Activated T-helper 2 cell treated with anti-CD3 and anti-CD28 coated beads, Interferon-gamma antibody, Interleukin-2, Interleukin-4, amounts not matched to agents 10 μg/mL and 5 μg/mL and 100 μg/mL, durations not matched to agents 14 hours and 24 hours and 36 hours (primary cell): Measurements from ENCODE around the gene LINC01488. TPM values are rescaled to one million over a fixed set of nuclear protein-coding genes. Genes with fewer than 3 reads are reported as not detected.

Source experiments
- DNase-seq: peaks from one replicate; pipeline ENCODE4 v3.0.0; 2021; ENCODE audit warnings: low spot score
- H3K27ac Mint-ChIP-seq: one replicate; pipeline ENCODE4 v1.8.0; 2021; ENCODE audit warnings: mixed read lengths
- H3K27me3 Mint-ChIP-seq: one replicate; pipeline ENCODE4 v1.8.0; 2021; ENCODE audit warnings: low read depth, mixed read lengths
- H3K36me3 Mint-ChIP-seq: one replicate; pipeline ENCODE4 v1.8.0; 2021; ENCODE audit warnings: low read depth, mixed read lengths
- H3K4me1 Mint-ChIP-seq: one replicate; pipeline ENCODE4 v1.8.0; 2021; ENCODE audit warnings: low read depth, mixed read lengths
- H3K4me3 Mint-ChIP-seq: one replicate; pipeline ENCODE4 v1.8.0; 2021; ENCODE audit warnings: low read depth, mild to moderate bottlenecking, moderate library complexity, mixed read lengths
- H3K9me3 Mint-ChIP-seq: one replicate; pipeline ENCODE4 v1.8.0; 2021; ENCODE audit warnings: mixed read lengths
- intact Hi-C: fragments of 100-400 bp; cut with micrococcal nuclease; formaldehyde crosslinking; loops from one replicate; pipeline ENCODE4 v1.15.1; 2023
- total RNA-seq: library from RNA; stranded (reverse); gene quantifications from 2 replicates; pipeline ENCODE4 v1.2.3, GENCODE V29; 2022

LINC01488 gene
- total RNA-seq, 1 donor from 2014 or later = not detected

DNA sequence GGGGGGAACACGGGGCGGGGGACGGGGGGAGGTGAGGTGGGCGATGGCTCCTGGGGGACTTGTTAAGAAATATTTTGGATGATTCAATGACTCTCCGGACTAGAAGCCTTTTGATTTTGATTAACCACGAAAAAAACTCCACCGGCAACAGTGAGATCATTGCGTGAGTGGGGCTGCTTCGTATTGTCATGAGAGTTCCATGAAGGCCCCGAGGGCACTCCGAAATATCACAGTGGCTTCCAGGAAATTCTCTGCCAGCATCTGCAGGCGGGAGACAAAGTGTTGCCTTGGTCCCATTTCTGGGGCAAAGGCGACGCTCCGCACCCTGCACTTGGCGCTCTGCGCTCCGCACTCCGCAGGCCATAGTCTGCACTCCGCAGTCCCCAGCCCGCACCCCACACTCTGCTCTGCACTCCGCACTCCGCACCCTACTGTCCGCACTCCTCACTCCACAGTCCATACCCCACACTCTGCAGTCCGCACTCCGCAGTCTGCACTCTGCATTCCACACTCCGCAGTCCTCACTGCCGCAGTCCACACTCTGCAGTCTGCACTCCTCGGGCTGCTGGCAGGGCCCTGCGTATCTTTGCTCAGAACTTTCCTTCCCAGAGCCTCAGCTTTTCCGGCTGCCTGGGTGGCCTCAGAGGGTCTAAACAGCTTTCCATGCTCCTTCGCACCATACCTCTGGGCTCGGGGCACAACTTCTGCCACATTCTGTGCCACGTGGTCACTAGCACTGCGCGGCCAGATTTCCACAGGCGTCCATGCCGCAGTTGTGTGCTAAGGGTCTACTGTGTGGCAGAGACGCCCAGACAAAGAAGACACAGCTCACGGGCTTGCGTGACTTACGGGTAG, 61.1 kb downstream of the LINC01488 start:
- intact Hi-C loops = no loop called here
- H3K4me3 Mint-ChIP-seq = no peak overlapping the region
- no peak for DNase-seq

More for the DNA sequence above, 61.1 kb downstream of the LINC01488 start:
- peaks cover 9% of the 10 kb centered on the region for H3K4me1 Mint-ChIP-seq
- no peak overlapping the region for H3K27ac Mint-ChIP-seq
- no peaks in the 10 kb centered on the region for H3K36me3 Mint-ChIP-seq
- peaks cover 20% of the 10 kb centered on the region for H3K27me3 Mint-ChIP-seq
- no peaks in the 10 kb centered on the region for H3K9me3 Mint-ChIP-seq

Other genes starting within 250 kb of the LINC01488 start
- gene MYEOV, start 187.5 kb upstream of the LINC01488 start, total RNA-seq = 0.09 TPM in 1 of 2 replicates, not detected in the other
- 1.2 and 2.1 TPM in 2 replicates for gene CCND1, start 159.5 kb downstream of the LINC01488 start, total RNA-seq
- gene LTO1, start 193.7 kb downstream of the LINC01488 start, total RNA-seq = 24.4 and 26.4 TPM in 2 replicates
- not detected in 2 replicates for gene FGF19, start 222.4 kb downstream of the LINC01488 start, total RNA-seq